ENCODE data around the gene SPAG5.

GRCh38 chr17:28645576-28645939 is 46.7 kb upstream of the SPAG5 start:
- TF ChIP-seq EP300 (IDR thresholded peaks at IDR 0.05) (no peak), CTCF (IDR thresholded peaks at IDR 0.05) (no peak), POLR2A (IDR thresholded peaks at IDR 0.05) (no peak)
